ENCODE data around the gene DNAH10. TPM values are rescaled to one million over a fixed set of nuclear protein-coding genes. Genes with fewer than 3 reads are reported as not detected.

Gene DNAH10
- total RNA-seq, 1 experiment from 2014 or later: 0.17 TPM

- Histone ChIP-seq H3K79me2 (ENCODE audit: insufficient read depth, low read length) (no peaks in the 10 kb centered on the region), H2AK5ac (ENCODE audit: insufficient read length, low read length) (no peak overlapping the region), H3T11ph (ENCODE audit: low read length) (no peak overlapping the region), H3K23me2 (ENCODE audit: insufficient read length, low read depth, low read length, poor library complexity, severe bottlenecking) (no peaks in the 10 kb centered on the region), H3K79me1 (ENCODE audit: insufficient read depth, low read depth, low read length, poor library complexity, severe bottlenecking) (no peaks in the 10 kb centered on the region), H3K9me3 (ENCODE audit: control insufficient read depth, low read depth, low read length) (no peaks in the 10 kb centered on the region), H3K9ac (ENCODE audit: extremely low read depth, insufficient read length, low read length) (no peak overlapping the region), H2BK5ac (ENCODE audit: insufficient read length, low read length) (no peak overlapping the region), H2BK20ac (ENCODE audit: low read depth, low read length, poor library complexity, severe bottlenecking) (no peak overlapping the region), H3K27me3 (ENCODE audit: insufficient read depth, low read length) (no peaks in the 10 kb centered on the region), H3K23ac (ENCODE audit: insufficient read length, low read depth, low read length) (no peak overlapping the region), H2BK15ac (ENCODE audit: low read depth, low read length) (no peak overlapping the region), H4K5ac (ENCODE audit: insufficient read length, low read depth, low read length) (no peak overlapping the region), H2BK12ac (ENCODE audit: insufficient read length, low read depth, low read length) (no peak overlapping the region), H3K14ac (ENCODE audit: insufficient read depth, low read length) (no peak overlapping the region), H2BK120ac (ENCODE audit: low read depth, low read length, poor library complexity, severe bottlenecking) (no peak overlapping the region), H2AFZ (ENCODE audit: low read length) (no peak overlapping the region), H4K91ac (ENCODE audit: insufficient read length, low read depth, low read length) (no peak overlapping the region), H3K4me2 (ENCODE audit: insufficient read depth, insufficient read length, low read length) (no peak overlapping the region), H3K4ac (ENCODE audit: low read depth, low read length) (no peak overlapping the region), H4K20me1 (ENCODE audit: control insufficient read depth, insufficient read depth, insufficient read length) (no peaks in the 10 kb centered on the region), H3K27ac (ENCODE audit: insufficient read length, low read depth, low read length) (no peak overlapping the region), H3K56ac (ENCODE audit: insufficient read length, low read depth, low read length) (no peak overlapping the region), H4K8ac (replicated peaks; ENCODE audit: insufficient read length, low read depth, low read length) (no peak overlapping the region), H3K18ac (ENCODE audit: insufficient read length, low read depth, low read length) (no peak overlapping the region), H3K4me1 (ENCODE audit: insufficient read depth, low read length) (no peaks in the 10 kb centered on the region)
- no peaks in the 10 kb centered on the region for H3K9me3 Mint-ChIP-seq
- no CpG with 5 or more reads among the region's 4 CpGs for WGBS (ENCODE audit: extremely low coverage, insufficient read length, low lambda C conversion rate)
- H3K27ac Mint-ChIP-seq: no peak overlapping the region
- H3K4me3 Mint-ChIP-seq: no peak overlapping the region
- H3K4me1 Mint-ChIP-seq: no peaks in the 10 kb centered on the region
- H3K27me3 Mint-ChIP-seq (ENCODE audit: low read depth): peaks cover 59% of the 10 kb centered on the region
- DNase-seq: no peak
- H3K36me3 Mint-ChIP-seq (ENCODE audit: insufficient read depth in 1 of 3, low read depth in 3 of 3): no peaks in the 10 kb centered on the region
- TF ChIP-seq CTCF (conservative IDR thresholded peaks at IDR 0.05): no peak
Measured at GRCh38 chr12:123861392-123861791, 99.3 kb downstream of the DNAH10 start.

Measured in H9 (cell line).